ENCODE results near the gene EXOC2. TPM values are rescaled to one million over a fixed set of nuclear protein-coding genes. Genes with fewer than 3 reads are reported as not detected.
A peak's percentile ranks its signal among the peaks of the same experiment; 100 is the strongest.

Gene EXOC2
- total RNA-seq, 1 donor from 2014 or later: 46.5 TPM

DNA sequence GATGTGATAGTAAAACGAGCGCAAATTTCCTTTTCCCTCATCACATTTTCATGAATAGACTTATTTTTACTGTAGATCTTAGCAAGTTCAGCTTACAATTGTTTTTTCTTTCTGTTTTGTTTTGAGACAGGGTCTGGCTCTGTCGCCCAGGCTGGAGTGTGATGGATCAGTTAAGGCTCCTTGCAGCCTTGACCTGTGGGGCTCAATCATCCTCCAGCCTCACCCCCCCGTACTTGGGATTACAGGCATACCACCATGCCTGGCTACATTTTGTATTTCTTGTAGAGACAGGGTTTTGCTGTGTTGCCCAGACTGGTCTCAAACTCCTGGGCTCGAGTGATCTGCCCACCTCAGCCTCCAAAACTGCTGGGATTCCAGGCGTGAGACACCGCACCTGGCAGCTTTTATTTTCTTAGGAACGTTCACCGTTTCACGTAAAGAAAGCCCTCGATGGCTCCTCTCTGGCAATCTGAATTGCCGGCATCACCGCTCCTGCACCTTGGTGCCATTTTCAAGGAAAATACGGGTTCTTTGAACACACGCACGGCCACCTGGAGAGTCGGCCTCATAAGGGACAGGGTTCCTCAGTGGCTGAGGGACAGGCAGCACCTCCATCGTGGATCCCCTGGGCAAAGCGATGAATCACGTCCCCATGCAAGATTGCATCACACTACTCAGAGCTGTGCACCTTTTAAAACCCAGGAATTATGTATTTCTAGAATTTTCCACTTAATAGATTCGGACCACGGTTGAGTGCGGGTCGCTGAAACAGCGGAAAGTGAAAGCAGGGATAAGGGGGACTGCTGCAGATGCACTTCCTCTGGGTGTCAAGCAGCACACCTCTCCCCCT is 222.7 kb downstream of the EXOC2 start:
- H3K4me1 ChIP-seq: peaks cover 16% of the 10 kb centered on the region
- H3K27ac ChIP-seq: no peak overlapping the region
- H3K9me3 ChIP-seq (ENCODE audit: low read depth): no peaks in the 10 kb centered on the region
- no peak overlapping the region for H2AFZ ChIP-seq (replicated peaks)
- no peak for TF ChIP-seq EZH2 (IDR thresholded peaks at IDR 0.05)
- TF ChIP-seq, protein P1, sequence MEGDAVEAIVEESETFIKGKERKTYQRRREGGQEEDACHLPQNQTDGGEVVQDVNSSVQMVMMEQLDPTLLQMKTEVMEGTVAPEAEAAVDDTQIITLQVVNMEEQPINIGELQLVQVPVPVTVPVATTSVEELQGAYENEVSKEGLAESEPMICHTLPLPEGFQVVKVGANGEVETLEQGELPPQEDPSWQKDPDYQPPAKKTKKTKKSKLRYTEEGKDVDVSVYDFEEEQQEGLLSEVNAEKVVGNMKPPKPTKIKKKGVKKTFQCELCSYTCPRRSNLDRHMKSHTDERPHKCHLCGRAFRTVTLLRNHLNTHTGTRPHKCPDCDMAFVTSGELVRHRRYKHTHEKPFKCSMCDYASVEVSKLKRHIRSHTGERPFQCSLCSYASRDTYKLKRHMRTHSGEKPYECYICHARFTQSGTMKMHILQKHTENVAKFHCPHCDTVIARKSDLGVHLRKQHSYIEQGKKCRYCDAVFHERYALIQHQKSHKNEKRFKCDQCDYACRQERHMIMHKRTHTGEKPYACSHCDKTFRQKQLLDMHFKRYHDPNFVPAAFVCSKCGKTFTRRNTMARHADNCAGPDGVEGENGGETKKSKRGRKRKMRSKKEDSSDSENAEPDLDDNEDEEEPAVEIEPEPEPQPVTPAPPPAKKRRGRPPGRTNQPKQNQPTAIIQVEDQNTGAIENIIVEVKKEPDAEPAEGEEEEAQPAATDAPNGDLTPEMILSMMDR (IDR thresholded peaks at IDR 0.05): no peak
- TF ChIP-seq EZH2phosphoT487 (IDR thresholded peaks at IDR 0.05): no peak
- no peak overlapping the region for H3K4me3 Mint-ChIP-seq
- no peaks in the 10 kb centered on the region for H3K36me3 ChIP-seq
- DNase-seq (ENCODE audit: low spot score): no peak
- H3F3A ChIP-seq (ENCODE audit: low read depth): no peaks in the 10 kb centered on the region
- H3K27ac Mint-ChIP-seq: peak overlapping the region; percentile 89
- no peaks in the 10 kb centered on the region for H3K27me3 ChIP-seq
- H3K9me3 Mint-ChIP-seq: peaks cover 2% of the 10 kb centered on the region
- no peaks in the 10 kb centered on the region for H3K36me3 Mint-ChIP-seq
- H4K20me1 ChIP-seq (ENCODE audit: low read depth): no peaks in the 10 kb centered on the region
- peaks cover 8% of the 10 kb centered on the region for H3K27me3 Mint-ChIP-seq (ENCODE audit: insufficient read depth, low read depth)
- H3K79me2 ChIP-seq (ENCODE audit: low read depth): no peaks in the 10 kb centered on the region
- H3K4me1 Mint-ChIP-seq: peaks cover 19% of the 10 kb centered on the region
- H3K4me3 ChIP-seq: no peak overlapping the region
- H3K4me2 ChIP-seq: no peak overlapping the region
- H3K9ac ChIP-seq: no peak overlapping the region

DNA sequence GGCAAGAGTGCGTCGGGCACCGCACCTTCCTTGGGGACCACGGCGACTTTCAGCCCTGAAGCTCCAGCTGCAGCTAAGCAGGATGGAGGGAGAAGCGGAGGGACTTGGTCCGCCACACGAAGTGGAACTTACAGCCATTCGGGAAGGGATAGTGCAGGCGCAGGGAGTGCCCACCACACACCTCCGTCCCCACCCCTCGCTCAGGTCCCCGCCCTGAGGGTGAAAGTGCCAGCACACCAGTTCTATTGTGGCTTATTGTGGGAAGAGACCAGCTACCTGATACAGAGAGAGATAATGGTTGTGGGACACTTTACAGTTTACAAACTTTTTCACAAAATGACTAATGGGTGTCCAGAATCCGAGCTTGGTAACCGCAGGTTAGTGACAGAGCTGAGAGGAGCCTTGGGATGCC is 225.3 kb downstream of the EXOC2 start:
- Mint-ChIP-seq H3K36me3 (no peaks in the 10 kb centered on the region), H3K4me1 (peaks cover 4% of the 10 kb centered on the region), H3K9me3 (peaks cover 4% of the 10 kb centered on the region), H3K27ac (no peak overlapping the region), H3K4me3 (no peak overlapping the region), H3K27me3 (ENCODE audit: insufficient read depth, low read depth) (peaks cover 11% of the 10 kb centered on the region)
- no peaks in the 10 kb centered on the region for H3F3A ChIP-seq (ENCODE audit: low read depth)
- DNase-seq (ENCODE audit: low spot score): no peak
- H3K9me3 ChIP-seq (ENCODE audit: low read depth): no peaks in the 10 kb centered on the region
- no peak overlapping the region for H3K4me2 ChIP-seq
- H3K4me3 ChIP-seq: no peak overlapping the region
- H3K27me3 ChIP-seq: no peaks in the 10 kb centered on the region
- H4K20me1 ChIP-seq (ENCODE audit: low read depth): no peaks in the 10 kb centered on the region
- H3K36me3 ChIP-seq: no peaks in the 10 kb centered on the region
- no peaks in the 10 kb centered on the region for H3K79me2 ChIP-seq (ENCODE audit: low read depth)
- no peak overlapping the region for H3K27ac ChIP-seq
- TF ChIP-seq EZH2phosphoT487 (IDR thresholded peaks at IDR 0.05) (no peak), EZH2 (IDR thresholded peaks at IDR 0.05) (no peak)
- TF ChIP-seq, protein P1 (IDR thresholded peaks at IDR 0.05): no peak
- no peak overlapping the region for H2AFZ ChIP-seq (replicated peaks)
- no peak overlapping the region for H3K9ac ChIP-seq
- peaks cover 6% of the 10 kb centered on the region for H3K4me1 ChIP-seq

DNA sequence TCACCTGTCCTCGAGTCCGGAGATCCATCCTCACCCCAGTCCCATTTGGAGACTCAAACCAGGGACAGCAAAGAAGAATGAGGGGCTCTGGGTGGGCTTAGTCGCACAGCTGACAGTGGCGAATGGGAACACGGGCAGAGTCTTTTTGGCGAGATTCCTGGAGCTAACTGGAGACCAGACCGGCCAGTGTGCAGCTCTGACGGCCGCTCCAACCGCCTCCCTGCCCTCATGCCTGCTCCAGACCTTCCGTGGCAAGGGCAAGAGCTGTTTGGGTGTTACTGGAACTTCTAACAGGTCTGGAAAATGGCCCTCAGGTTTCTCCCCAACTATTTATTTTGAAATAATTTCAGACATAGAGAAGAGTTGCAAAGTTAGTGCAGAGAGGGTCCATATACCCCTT is 225.8 kb downstream of the EXOC2 start:
- Histone ChIP-seq H3F3A (ENCODE audit: low read depth) (no peaks in the 10 kb centered on the region), H3K4me3 (no peak overlapping the region), H3K36me3 (no peaks in the 10 kb centered on the region), H3K9ac (no peak overlapping the region), H3K4me2 (no peak overlapping the region), H3K4me1 (peaks cover 6% of the 10 kb centered on the region), H2AFZ (replicated peaks) (no peak overlapping the region), H3K27ac (no peak overlapping the region), H4K20me1 (ENCODE audit: low read depth) (no peaks in the 10 kb centered on the region), H3K27me3 (no peaks in the 10 kb centered on the region), H3K9me3 (ENCODE audit: low read depth) (no peaks in the 10 kb centered on the region), H3K79me2 (ENCODE audit: low read depth) (no peaks in the 10 kb centered on the region)
- Mint-ChIP-seq H3K4me1 (peaks cover 4% of the 10 kb centered on the region), H3K4me3 (no peak overlapping the region), H3K27me3 (ENCODE audit: insufficient read depth, low read depth) (peaks cover 11% of the 10 kb centered on the region), H3K9me3 (peaks cover 4% of the 10 kb centered on the region), H3K27ac (no peak overlapping the region), H3K36me3 (no peaks in the 10 kb centered on the region)
- TF ChIP-seq, protein P1 (IDR thresholded peaks at IDR 0.05): no peak
- TF ChIP-seq EZH2phosphoT487 (IDR thresholded peaks at IDR 0.05): no peak
- TF ChIP-seq EZH2 (IDR thresholded peaks at IDR 0.05): no peak
- no peak for DNase-seq (ENCODE audit: low spot score)
